ENCODE data around the gene KLF12. TPM values are rescaled to one million over a fixed set of nuclear protein-coding genes. Genes with fewer than 3 reads are reported as not detected.

Gene KLF12
- total RNA-seq, 1 experiment from 2014 or later: 12.3 TPM

GRCh38 chr13:74102691-74103090, 31.5 kb downstream of the KLF12 start:
- H3K4me1 ChIP-seq: peaks cover 7% of the 10 kb centered on the region; the same call in 1 of the 2 replicates
- no peak for DNase-seq
- H3K4me3 ChIP-seq: no peak overlapping the region
- H3K36me3 ChIP-seq: 0 out of 2 replicates have a peak, but pooled peaks cover 4% of the 10 kb centered on the region
- no peaks in the 10 kb centered on the region for H3K27me3 ChIP-seq
- no peaks in the 10 kb centered on the region; the same call in 1 of the 2 replicates for H3K9me3 ChIP-seq (replicated peaks)
- no peak overlapping the region for H3K27ac ChIP-seq

- no peak for DNase-seq
- Histone ChIP-seq H3K4me1 (peaks cover 7% of the 10 kb centered on the region; the same call in 1 of the 2 replicates), H3K9me3 (replicated peaks) (no peaks in the 10 kb centered on the region; the same call in 1 of the 2 replicates), H3K27me3 (no peaks in the 10 kb centered on the region), H3K27ac (no peak overlapping the region), H3K4me3 (no peak overlapping the region), H3K36me3 (0 out of 2 replicates have a peak, but pooled peaks cover 4% of the 10 kb centered on the region)
These were observed 32.8 kb downstream of the KLF12 start for GRCh38 chr13:74101436-74101835.

DNA sequence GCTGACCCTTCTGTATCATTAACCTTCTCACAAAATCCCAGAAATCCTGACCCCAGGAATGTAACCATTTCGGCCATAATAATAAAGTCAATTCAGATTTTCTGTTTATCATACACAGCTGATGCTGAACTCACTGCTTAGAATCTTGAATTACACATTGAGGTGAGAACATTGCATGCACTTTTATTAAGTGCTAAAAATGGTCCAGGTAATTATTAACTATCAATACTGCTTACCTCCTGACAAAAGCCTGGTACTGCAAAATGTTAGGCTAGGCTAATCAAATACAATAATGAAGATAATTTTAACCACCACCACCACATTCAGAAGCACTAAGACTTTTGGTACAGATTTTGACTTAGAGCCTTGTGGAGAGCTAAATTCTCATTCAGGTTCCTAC, 36.1 kb downstream of the KLF12 start:
- Histone ChIP-seq H3K27ac (no peak overlapping the region), H3K36me3 (no peaks in the 10 kb centered on the region), H3K9me3 (replicated peaks) (no peaks in the 10 kb centered on the region; the same call in 1 of the 2 replicates), H3K4me3 (no peak overlapping the region), H3K27me3 (no peaks in the 10 kb centered on the region), H3K4me1 (0 out of 2 replicates have a peak, but pooled peaks cover under 1% of the 10 kb centered on the region)
- no peak for DNase-seq

- H3K36me3 ChIP-seq: no peaks in the 10 kb centered on the region
- H3K27me3 ChIP-seq: no peaks in the 10 kb centered on the region
- no peak overlapping the region for H3K4me3 ChIP-seq
- no peaks in the 10 kb centered on the region; the same call in 1 of the 2 replicates for H3K9me3 ChIP-seq (replicated peaks)
- H3K27ac ChIP-seq: no peak overlapping the region
- no peaks in the 10 kb centered on the region for H3K4me1 ChIP-seq
- no peak for DNase-seq
These were observed 37.1 kb downstream of the KLF12 start for GRCh38 chr13:74097116-74097515.

- Histone ChIP-seq H3K4me3 (no peak overlapping the region), H3K36me3 (no peaks in the 10 kb centered on the region), H3K27me3 (no peaks in the 10 kb centered on the region), H3K4me1 (no peaks in the 10 kb centered on the region), H3K27ac (no peak overlapping the region), H3K9me3 (replicated peaks) (no peaks in the 10 kb centered on the region)
- no peak for DNase-seq
These were observed 40.5 kb downstream of the KLF12 start for GRCh38 chr13:74093691-74094090.

- no peak for DNase-seq
- Histone ChIP-seq H3K4me3 (no peak overlapping the region), H3K27me3 (no peaks in the 10 kb centered on the region), H3K36me3 (no peaks in the 10 kb centered on the region), H3K4me1 (no peaks in the 10 kb centered on the region), H3K9me3 (replicated peaks) (no peaks in the 10 kb centered on the region), H3K27ac (no peak overlapping the region)
These were observed 41.5 kb downstream of the KLF12 start for GRCh38 chr13:74092711-74093110.

- no peaks in the 10 kb centered on the region for H3K9me3 ChIP-seq (replicated peaks)
- no peak overlapping the region for H3K27ac ChIP-seq
- no peaks in the 10 kb centered on the region for H3K4me1 ChIP-seq
- no peaks in the 10 kb centered on the region for H3K27me3 ChIP-seq
- no peak overlapping the region for H3K4me3 ChIP-seq
- no peaks in the 10 kb centered on the region for H3K36me3 ChIP-seq
- DNase-seq: no peak
These were observed 43.2 kb downstream of the KLF12 start for GRCh38 chr13:74090869-74091605.

DNA sequence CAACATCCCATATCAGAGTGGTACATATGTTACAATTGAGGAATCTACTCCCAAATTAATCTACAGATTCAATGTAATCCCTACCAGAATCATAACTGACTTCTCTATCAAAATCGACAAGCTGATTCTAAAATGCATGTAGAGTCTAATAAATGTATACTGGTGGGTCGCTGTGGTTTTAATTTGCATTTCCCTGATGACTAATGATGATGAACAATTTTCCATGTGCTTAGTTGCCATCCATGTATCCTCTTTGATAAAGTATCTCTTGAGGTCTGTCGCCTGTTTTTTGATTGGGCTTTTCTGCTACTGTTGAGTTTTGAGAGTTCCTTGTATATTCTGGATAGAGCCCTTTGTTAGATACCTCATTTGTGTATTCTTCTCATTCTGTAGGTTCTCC, 43.8 kb downstream of the KLF12 start:
- no peaks in the 10 kb centered on the region for H3K4me1 ChIP-seq
- no peak overlapping the region for H3K27ac ChIP-seq
- no peak for DNase-seq
- no peaks in the 10 kb centered on the region for H3K36me3 ChIP-seq
- no peaks in the 10 kb centered on the region for H3K9me3 ChIP-seq (replicated peaks)
- H3K27me3 ChIP-seq: no peaks in the 10 kb centered on the region
- no peak overlapping the region for H3K4me3 ChIP-seq

DNA sequence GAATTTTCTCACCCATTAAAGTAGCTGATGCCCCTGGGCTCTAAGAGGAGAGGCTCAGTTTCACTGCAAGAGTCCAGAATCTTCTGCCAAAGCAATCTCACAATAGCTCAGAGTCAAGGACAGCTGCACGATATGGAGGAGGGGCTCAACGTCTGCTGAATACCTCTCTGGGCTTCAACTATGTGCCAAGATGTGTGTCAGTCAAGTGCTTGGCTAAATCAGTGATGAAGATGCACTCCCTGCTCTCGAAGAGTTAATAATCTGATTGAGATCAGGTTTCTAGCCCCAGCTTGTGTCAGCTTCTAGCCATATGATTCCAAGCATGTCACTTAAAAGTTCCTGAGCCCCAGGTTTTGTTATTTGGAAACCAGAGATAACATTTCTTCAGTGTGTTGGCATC, 46.8 kb downstream of the KLF12 start:
- Histone ChIP-seq H3K4me3 (no peak overlapping the region), H3K4me1 (no peaks in the 10 kb centered on the region), H3K9me3 (replicated peaks) (no peaks in the 10 kb centered on the region), H3K27me3 (no peaks in the 10 kb centered on the region), H3K36me3 (no peaks in the 10 kb centered on the region), H3K27ac (no peak overlapping the region)
- peak in 1 of 2 experiments; percentile 2 for DNase-seq
